Spleen (tissue), 7 donors: ENCODE results near the gene C15orf39.

Experiments
- CTCF ChIP-seq, 11 experiments: fragments of 200-600 bp in 7 of 11; fragments of 450-650 bp in 4 of 11; sonication (generic) in 4 of 11; IDR thresholded peaks in 8 of 11; conservative IDR thresholded peaks in 3 of 11; 1 replicate in 7 of 11; 2 replicates in 4 of 11; pipeline versions ENCODE4 v1.4.0 to v1.8.0; 2016 to 2021; ENCODE audit warnings: antibody characterized with exemption in 11 of 11, inconsistent platforms in 4 of 11, mild to moderate bottlenecking in 1 of 11
- POLR2A ChIP-seq, 3 donors: fragments of 450-650 bp; IDR thresholded peaks; one replicate each; pipeline ENCODE4 v1.5.1; 2017; ENCODE audit warnings: antibody characterized with exemption in 3 of 3, mild to moderate bottlenecking in 1 of 3
- POLR2AphosphoS5 ChIP-seq, 3 donors: sonication (generic); formaldehyde crosslinking; IDR thresholded peaks; one replicate each; pipeline ENCODE4 v1.5.1; 2017; ENCODE audit warnings: antibody characterized with exemption in 3 of 3
- donor health status: DM: no; HTN: no; CAD: no; lungs with moderate emphysema.
- donor health status: DM: no; HTN: no; CAD: no.
- donor health status: DM: no; HTN: no; CAD: no.

GRCh38 chr15:75232826-75233503 lies 31.3 kb downstream of the C15orf39 start:
- TF ChIP-seq POLR2A (IDR thresholded peaks at IDR 0.05) (no peak), CTCF (IDR thresholded peaks at IDR 0.05 in 8 of 11, conservative IDR thresholded peaks at IDR 0.05 in 3 of 11) (no peak), POLR2AphosphoS5 (IDR thresholded peaks at IDR 0.05) (no peak)
